C4-2B (cell line): ENCODE measurements around the gene TAAR1.

Experiments used
- CTCF ChIP-seq: fragments of 450-650 bp; conservative IDR thresholded peaks from 2 replicates; pipeline ENCODE4 v1.5.1; 2017; ENCODE audit warnings: mild to moderate bottlenecking
- ZFX ChIP-seq: fragments of 450-650 bp; IDR thresholded peaks from 2 replicates; pipeline ENCODE4 v1.6.1; 2017

GRCh38 chr6:132643547-132643946, 15.4 kb downstream of the TAAR1 start:
- TF ChIP-seq CTCF (no peak), ZFX (no peak)
